HG03469 (cell line): ENCODE results near the gene NHLRC2.
"Not testable (repeated sequence)": the region's sequence is repeated elsewhere in the genome, so short reads cannot be mapped to it uniquely, and the experiment has no call there.

Experiments used
- ATAC-seq: cut with Tn5 transposase; IDR thresholded peaks from one replicate; pipeline ENCODE4 v1.9.1; 2021; ENCODE audit warnings: mild to moderate bottlenecking, moderate library complexity, moderate number of reproducible peaks; ENCODE audit not compliant: unreplicated experiment

NHLRC2 gene

GRCh38 chr10:113854013-113854760 is at the start of gene NHLRC2, which contains the start of gene DCLRE1A:
Gene NHLRC2 (plus strand): TSS chr10:113854661. CDS start chr10:113854873, 212 bp downstream.
Gene DCLRE1A (minus strand): TSS chr10:113854082. CDS start chr10:113853182, 900 bp downstream.
- ATAC-seq: no peak

GRCh38 chr10:113806503-113806902 is 48.0 kb upstream of the NHLRC2 start:
- no peak for ATAC-seq

GRCh38 chr10:113808168-113808567 is 46.3 kb upstream of the NHLRC2 start:
- ATAC-seq: no peak

GRCh38 chr10:113814700-113815099 is 39.8 kb upstream of the NHLRC2 start:
- ATAC-seq: not testable (repeated sequence)

- no peak for ATAC-seq
Observed at GRCh38 chr10:113819989-113820388, 34.5 kb upstream of the NHLRC2 start.

GRCh38 chr10:113820507-113820906 is 34.0 kb upstream of the NHLRC2 start:
- ATAC-seq: no peak

GRCh38 chr10:113821306-113821705 is 33.2 kb upstream of the NHLRC2 start:
- ATAC-seq: not testable (repeated sequence)

GRCh38 chr10:113822174-113822573 is 32.3 kb upstream of the NHLRC2 start:
- no peak for ATAC-seq

GRCh38 chr10:113823389-113823788 is 31.1 kb upstream of the NHLRC2 start:
- no peak for ATAC-seq

GRCh38 chr10:113825791-113826190 is 28.7 kb upstream of the NHLRC2 start:
- no peak for ATAC-seq

GRCh38 chr10:113828567-113828966 is 25.9 kb upstream of the NHLRC2 start:
- not testable (repeated sequence) for ATAC-seq

GRCh38 chr10:113842171-113842570 is 12.3 kb upstream of the NHLRC2 start:
- no peak for ATAC-seq

GRCh38 chr10:113843972-113844485 is 10.4 kb upstream of the NHLRC2 start:
- ATAC-seq: no peak

- no peak for ATAC-seq
Observed at GRCh38 chr10:113846036-113846435, 8.4 kb upstream of the NHLRC2 start.

- ATAC-seq: no peak
Observed at GRCh38 chr10:113849140-113849803, 5.2 kb upstream of the NHLRC2 start.

- no peak for ATAC-seq
Observed at GRCh38 chr10:113849946-113850345, 4.5 kb upstream of the NHLRC2 start.

- no peak for ATAC-seq
Observed at GRCh38 chr10:113853578-113854012, 866 bp upstream of the NHLRC2 start.

GRCh38 chr10:113854761-113855588 is 514 bp downstream of the NHLRC2 start:
- no peak for ATAC-seq

- ATAC-seq: no peak
Observed at GRCh38 chr10:113856563-113856962, 2.1 kb downstream of the NHLRC2 start.

GRCh38 chr10:113857210-113857609 is 2.7 kb downstream of the NHLRC2 start:
- no peak for ATAC-seq

GRCh38 chr10:113858541-113858940 is 4.1 kb downstream of the NHLRC2 start:
- no peak for ATAC-seq
